Measurements from ENCODE around the gene COL28A1.

Gene COL28A1

GRCh38 chr7:7521259-7521658 lies 14.4 kb downstream of the COL28A1 start:
- no peak for TF ChIP-seq CTCF (IDR thresholded peaks at IDR 0.05; ENCODE audit: insufficient read depth, low read depth, low read length, missing control alignments)
- peak; percentile 31 for DNase-seq (ENCODE audit: low read depth)
- no peak overlapping the region for H3K4me3 ChIP-seq (ENCODE audit: low read depth, low read length)

DNA sequence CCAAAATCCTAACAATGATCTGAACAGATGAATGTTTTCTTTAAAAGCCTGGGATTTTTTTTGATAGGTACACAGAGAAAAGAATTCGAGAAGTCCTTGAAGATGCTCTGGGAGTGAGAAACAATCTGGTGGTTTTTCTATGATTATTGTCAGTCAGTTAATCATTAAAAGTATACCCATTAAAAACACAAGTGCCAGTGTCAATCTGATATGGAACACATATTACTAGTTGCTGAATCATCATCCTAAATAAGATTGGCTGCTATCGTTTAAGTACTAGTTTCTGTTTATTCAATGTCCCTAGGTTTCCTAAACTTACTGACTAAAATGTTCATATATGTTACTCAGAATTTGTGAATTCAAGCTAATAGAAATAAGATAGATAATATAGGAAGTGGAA lies 16.1 kb downstream of the COL28A1 start:
- TF ChIP-seq CTCF (IDR thresholded peaks at IDR 0.05; ENCODE audit: insufficient read depth, low read depth, low read length, missing control alignments): no peak
- no peak for DNase-seq (ENCODE audit: low read depth)
- H3K4me3 ChIP-seq (ENCODE audit: low read depth, low read length): no peak overlapping the region

DNA sequence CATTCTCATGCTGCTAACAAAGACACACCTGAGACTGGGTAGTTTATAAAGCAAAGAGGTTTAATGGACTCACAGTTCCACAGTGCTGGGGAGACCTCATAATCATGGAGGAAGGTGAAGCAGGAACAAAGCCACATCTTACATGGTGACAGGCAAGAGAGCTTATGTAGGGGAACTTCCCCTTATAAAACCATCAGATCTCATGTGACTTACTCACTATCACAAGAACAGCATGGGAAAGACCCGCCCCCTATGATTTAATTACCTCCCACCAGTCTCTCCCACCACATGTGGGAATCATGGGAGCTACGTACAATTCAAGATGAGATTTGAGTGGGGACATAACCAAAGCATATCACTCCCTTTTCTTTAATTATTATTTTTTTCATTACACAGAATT lies 16.6 kb downstream of the COL28A1 start:
- DNase-seq (ENCODE audit: low read depth): no peak
- no peak overlapping the region for H3K4me3 ChIP-seq (ENCODE audit: low read depth, low read length)
- no peak for TF ChIP-seq CTCF (IDR thresholded peaks at IDR 0.05; ENCODE audit: insufficient read depth, low read depth, low read length, missing control alignments)

- H3K4me3 ChIP-seq (ENCODE audit: low read depth, low read length): no peak overlapping the region
- no peak for TF ChIP-seq CTCF (IDR thresholded peaks at IDR 0.05; ENCODE audit: insufficient read depth, low read depth, low read length, missing control alignments)
- no peak for DNase-seq (ENCODE audit: low read depth)
Measured at GRCh38 chr7:7517754-7518153, 17.9 kb downstream of the COL28A1 start.

GRCh38 chr7:7516662-7517061 lies 19.0 kb downstream of the COL28A1 start:
- no peak overlapping the region for H3K4me3 ChIP-seq (ENCODE audit: low read depth, low read length)
- no peak for DNase-seq (ENCODE audit: low read depth)
- TF ChIP-seq CTCF (IDR thresholded peaks at IDR 0.05; ENCODE audit: insufficient read depth, low read depth, low read length, missing control alignments): no peak

DNA sequence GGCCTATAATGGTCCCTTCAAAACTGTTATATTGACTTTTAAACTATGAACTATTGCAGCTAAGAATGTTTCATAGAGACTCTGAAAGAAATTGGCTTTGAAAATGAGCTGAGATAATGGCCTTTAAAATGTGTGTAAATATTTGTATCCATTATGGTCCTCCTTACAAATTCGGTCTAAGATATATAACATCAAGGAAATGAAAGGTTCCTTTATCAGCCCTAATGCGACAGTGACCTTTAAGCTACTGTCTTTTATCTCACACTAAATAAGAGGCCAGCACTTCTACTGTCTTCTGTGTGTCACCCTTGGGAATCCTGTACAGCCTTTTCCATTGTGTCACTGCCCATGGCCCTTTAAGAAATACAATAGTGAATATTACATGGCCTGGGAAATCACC lies 19.5 kb downstream of the COL28A1 start:
- TF ChIP-seq CTCF (IDR thresholded peaks at IDR 0.05; ENCODE audit: insufficient read depth, low read depth, low read length, missing control alignments): no peak
- no peak for DNase-seq (ENCODE audit: low read depth)

GRCh38 chr7:7512861-7513597 lies 22.6 kb downstream of the COL28A1 start:
- TF ChIP-seq CTCF (IDR thresholded peaks at IDR 0.05; ENCODE audit: insufficient read depth, low read depth, low read length, missing control alignments): no peak
- DNase-seq (ENCODE audit: low read depth): no peak
- no peak overlapping the region for H3K4me3 ChIP-seq (ENCODE audit: low read depth, low read length)

More for the DNA sequence above, 19.5 kb downstream of the COL28A1 start:
- H3K4me3 ChIP-seq (ENCODE audit: low read depth, low read length): no peak overlapping the region
